Measurements from ENCODE around the gene AEBP1. TPM values are rescaled to one million over a fixed set of nuclear protein-coding genes. Genes with fewer than 3 reads are reported as not detected.

Gene AEBP1
- polyA plus RNA-seq, 3 donors, result 65.2 to 81.4 (median 69.2) TPM

- no peak for DNase-seq
Observed at GRCh38 chr7:44138698-44139097, 34.6 kb downstream of the AEBP1 start.

GRCh38 chr7:44139311-44140010 is 35.3 kb downstream of the AEBP1 start:
- no peak for DNase-seq

- no peak for DNase-seq
Observed at GRCh38 chr7:44140341-44140740, 36.2 kb downstream of the AEBP1 start.

GRCh38 chr7:44141221-44141850 is 37.2 kb downstream of the AEBP1 start, which contains the start of gene MYL7:
TSS of gene MYL7 (minus strand) at chr7:44141332. CDS start at chr7:44141305, 27 bp downstream.
- no peak for DNase-seq

GRCh38 chr7:44142028-44142427 is 37.9 kb downstream of the AEBP1 start:
- DNase-seq, result no peak

- no peak for DNase-seq
Observed at GRCh38 chr7:44143646-44144250, 39.6 kb downstream of the AEBP1 start.

GRCh38 chr7:44144426-44144967 is 40.4 kb downstream of the AEBP1 start:
- DNase-seq, result no peak

GRCh38 chr7:44144968-44145478 is 40.9 kb downstream of the AEBP1 start:
- DNase-seq, result no peak

- DNase-seq, result no peak
Observed at GRCh38 chr7:44145479-44145968, 41.4 kb downstream of the AEBP1 start.

- peak; percentile 72 for DNase-seq
Observed at GRCh38 chr7:44145969-44146911, 42.1 kb downstream of the AEBP1 start.

- DNase-seq, result peak; percentile 73
Observed at GRCh38 chr7:44147026-44147991, 43.2 kb downstream of the AEBP1 start.

GRCh38 chr7:44148166-44148565 is 44.0 kb downstream of the AEBP1 start:
- no peak for DNase-seq

GRCh38 chr7:44148961-44149536 is 44.9 kb downstream of the AEBP1 start:
- DNase-seq, result no peak

- DNase-seq, result no peak
Observed at GRCh38 chr7:44149571-44150465, 45.7 kb downstream of the AEBP1 start.

GRCh38 chr7:44150466-44150832 is 46.3 kb downstream of the AEBP1 start:
- no peak for DNase-seq

GRCh38 chr7:44150966-44151941 is 47.1 kb downstream of the AEBP1 start:
- no peak for DNase-seq

GRCh38 chr7:44151956-44152355 is 47.8 kb downstream of the AEBP1 start:
- DNase-seq, result no peak
